SK-N-SH treated with all-trans-retinoic acid at 6 μM for 48 hours (cell line): ENCODE measurements around the gene ADAM19.

Experiments used
- ATAC-seq: fragments of 200-7000 bp; cut with Tn5 transposase; 3 replicates; pipeline ENCODE4 v1.9.1; 2020; ENCODE audit warnings: mild to moderate bottlenecking, moderate library complexity
- ARNTL ChIP-seq: fragments of 450-650 bp; formaldehyde crosslinking; IDR thresholded peaks from 2 replicates; pipeline ENCODE4 v1.5.0; 2020; ENCODE audit warnings: low read depth, mild to moderate bottlenecking, moderate library complexity, borderline replicate concordance
- CSDC2 ChIP-seq: fragments of 250-450 bp; sonication (Bioruptor Pico); IDR thresholded peaks from 2 replicates; pipeline ENCODE4 v1.5.0; 2020; ENCODE audit warnings: mild to moderate bottlenecking, moderate library complexity
- ESRRG ChIP-seq: fragments of 250-450 bp; sonication (Bioruptor Pico); IDR thresholded peaks from 2 replicates; pipeline ENCODE4 v1.6.1; 2021; ENCODE audit warnings: mild to moderate bottlenecking
- GLIS3 ChIP-seq: fragments of 250-450 bp; sonication (Bioruptor Pico); IDR thresholded peaks from 2 replicates; pipeline ENCODE4 v1.5.0; 2020; ENCODE audit warnings: mild to moderate bottlenecking, moderate library complexity
- ISL1 ChIP-seq: fragments of 250-450 bp; sonication (Bioruptor Pico); IDR thresholded peaks from 2 replicates; pipeline ENCODE4 v2.1.2; 2022; ENCODE audit warnings: mild to moderate bottlenecking, moderate library complexity
- OSR1 ChIP-seq: fragments of 250-450 bp; sonication (Bioruptor Pico); IDR thresholded peaks from 2 replicates; pipeline ENCODE4 v1.8.0; 2022; ENCODE audit warnings: moderate library complexity, mild to moderate bottlenecking, inconsistent platforms
- PPARA ChIP-seq: fragments of 250-450 bp; sonication (Bioruptor Pico); IDR thresholded peaks from 2 replicates; pipeline ENCODE4 v1.5.0; 2020; ENCODE audit warnings: mild to moderate bottlenecking, borderline replicate concordance
- RARB ChIP-seq: fragments of 250-450 bp; sonication (Bioruptor Pico); IDR thresholded peaks from 2 replicates; pipeline ENCODE4 v1.8.0; 2021; ENCODE audit warnings: mild to moderate bottlenecking, moderate library complexity
- SNAI2 ChIP-seq: fragments of 250-450 bp; sonication (Bioruptor Pico); IDR thresholded peaks from 2 replicates; pipeline ENCODE4 v1.5.0; 2020; ENCODE audit warnings: mild to moderate bottlenecking, moderate library complexity
- TCF4 ChIP-seq: fragments of 250-450 bp; sonication (Bioruptor Pico); IDR thresholded peaks from 2 replicates; pipeline ENCODE4 v1.8.0; 2021; ENCODE audit warnings: mild to moderate bottlenecking, moderate library complexity, borderline replicate concordance
- TOX ChIP-seq: fragments of 250-450 bp; sonication (Bioruptor Pico); IDR thresholded peaks from 2 replicates; pipeline ENCODE4 v1.8.0; 2021; ENCODE audit warnings: mild to moderate bottlenecking, moderate library complexity, borderline replicate concordance
- ZC3H10 ChIP-seq: fragments of 250-450 bp; sonication (Bioruptor Pico); IDR thresholded peaks from 2 replicates; pipeline ENCODE4 v1.5.1; 2021; ENCODE audit warnings: mild to moderate bottlenecking, moderate library complexity
- ZFP30 ChIP-seq: fragments of 450-650 bp; formaldehyde crosslinking; IDR thresholded peaks from 2 replicates; pipeline ENCODE4 v1.5.0; 2022; ENCODE audit warnings: mild to moderate bottlenecking, moderate library complexity
- ZNF565 ChIP-seq: fragments of 450-650 bp; formaldehyde crosslinking; conservative IDR thresholded peaks from 2 replicates; pipeline ENCODE4 v1.5.0; 2020; ENCODE audit warnings: low read depth, mild to moderate bottlenecking, moderate library complexity
- ZNF70 ChIP-seq: fragments of 450-650 bp; formaldehyde crosslinking; IDR thresholded peaks from 2 replicates; pipeline ENCODE4 v1.5.0; 2020; ENCODE audit warnings: mild to moderate bottlenecking, moderate library complexity
- ZNF8 ChIP-seq: fragments of 450-650 bp; formaldehyde crosslinking; IDR thresholded peaks from 2 replicates; pipeline ENCODE4 v1.5.0; 2020; ENCODE audit warnings: mild to moderate bottlenecking, moderate library complexity
- TF ChIP-seq, protein P1 (sequence below): fragments of 250-450 bp; sonication (Bioruptor Pico); IDR thresholded peaks from 2 replicates; pipeline ENCODE4 v1.5.0; 2020; ENCODE audit warnings: mild to moderate bottlenecking, moderate library complexity
- TF ChIP-seq, protein P2 (sequence below): fragments of 250-450 bp; sonication (Bioruptor Pico); IDR thresholded peaks from 2 replicates; pipeline ENCODE4 v1.8.0; 2021; ENCODE audit warnings: low read depth, mild to moderate bottlenecking, moderate library complexity, borderline replicate concordance
- TF ChIP-seq, protein P3 (sequence below): fragments of 250-450 bp; sonication (Bioruptor Pico); IDR thresholded peaks from 2 replicates; pipeline ENCODE4 v1.5.1; 2021; ENCODE audit warnings: mild to moderate bottlenecking, moderate library complexity
- TF ChIP-seq, protein P4 (sequence below): fragments of 250-450 bp; sonication (Bioruptor Pico); IDR thresholded peaks from 2 replicates; pipeline ENCODE4 v1.8.0; 2020; ENCODE audit warnings: mild to moderate bottlenecking, moderate library complexity, borderline replicate concordance

Gene ADAM19

DNA sequence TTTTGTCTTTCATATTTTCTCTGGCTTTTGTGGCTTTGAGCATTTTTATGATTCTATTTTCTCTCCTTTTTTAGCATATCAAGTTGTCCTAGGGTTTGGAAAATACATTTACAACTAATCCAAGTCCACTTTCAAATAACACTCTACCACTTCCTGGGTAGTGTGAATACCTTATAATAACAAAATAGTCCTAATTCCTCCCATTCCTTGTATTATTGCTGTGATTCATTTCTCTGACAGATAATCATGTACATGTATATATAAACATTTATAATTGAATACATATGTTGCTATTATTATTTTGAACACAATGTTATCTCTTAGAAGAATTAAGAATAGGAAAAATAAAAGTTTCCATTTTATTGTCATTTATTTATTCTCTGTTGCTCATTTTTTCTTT, 14.9 kb upstream of the ADAM19 start:
- TF ChIP-seq TCF4 (CRISPR knock-in tag) (no peak), GLIS3 (CRISPR knock-in tag) (no peak), PPARA (CRISPR knock-in tag) (no peak), ZFP30 (CRISPR knock-in tag) (no peak), ZNF70 (no peak), ESRRG (CRISPR knock-in tag) (no peak), ZC3H10 (CRISPR knock-in tag) (no peak)
- TF ChIP-seq, protein P1, sequence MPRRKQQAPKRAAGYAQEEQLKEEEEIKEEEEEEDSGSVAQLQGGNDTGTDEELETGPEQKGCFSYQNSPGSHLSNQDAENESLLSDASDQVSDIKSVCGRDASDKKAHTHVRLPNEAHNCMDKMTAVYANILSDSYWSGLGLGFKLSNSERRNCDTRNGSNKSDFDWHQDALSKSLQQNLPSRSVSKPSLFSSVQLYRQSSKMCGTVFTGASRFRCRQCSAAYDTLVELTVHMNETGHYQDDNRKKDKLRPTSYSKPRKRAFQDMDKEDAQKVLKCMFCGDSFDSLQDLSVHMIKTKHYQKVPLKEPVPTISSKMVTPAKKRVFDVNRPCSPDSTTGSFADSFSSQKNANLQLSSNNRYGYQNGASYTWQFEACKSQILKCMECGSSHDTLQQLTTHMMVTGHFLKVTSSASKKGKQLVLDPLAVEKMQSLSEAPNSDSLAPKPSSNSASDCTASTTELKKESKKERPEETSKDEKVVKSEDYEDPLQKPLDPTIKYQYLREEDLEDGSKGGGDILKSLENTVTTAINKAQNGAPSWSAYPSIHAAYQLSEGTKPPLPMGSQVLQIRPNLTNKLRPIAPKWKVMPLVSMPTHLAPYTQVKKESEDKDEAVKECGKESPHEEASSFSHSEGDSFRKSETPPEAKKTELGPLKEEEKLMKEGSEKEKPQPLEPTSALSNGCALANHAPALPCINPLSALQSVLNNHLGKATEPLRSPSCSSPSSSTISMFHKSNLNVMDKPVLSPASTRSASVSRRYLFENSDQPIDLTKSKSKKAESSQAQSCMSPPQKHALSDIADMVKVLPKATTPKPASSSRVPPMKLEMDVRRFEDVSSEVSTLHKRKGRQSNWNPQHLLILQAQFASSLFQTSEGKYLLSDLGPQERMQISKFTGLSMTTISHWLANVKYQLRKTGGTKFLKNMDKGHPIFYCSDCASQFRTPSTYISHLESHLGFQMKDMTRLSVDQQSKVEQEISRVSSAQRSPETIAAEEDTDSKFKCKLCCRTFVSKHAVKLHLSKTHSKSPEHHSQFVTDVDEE (CRISPR knock-in tag): no peak
- ATAC-seq: no peak

DNA sequence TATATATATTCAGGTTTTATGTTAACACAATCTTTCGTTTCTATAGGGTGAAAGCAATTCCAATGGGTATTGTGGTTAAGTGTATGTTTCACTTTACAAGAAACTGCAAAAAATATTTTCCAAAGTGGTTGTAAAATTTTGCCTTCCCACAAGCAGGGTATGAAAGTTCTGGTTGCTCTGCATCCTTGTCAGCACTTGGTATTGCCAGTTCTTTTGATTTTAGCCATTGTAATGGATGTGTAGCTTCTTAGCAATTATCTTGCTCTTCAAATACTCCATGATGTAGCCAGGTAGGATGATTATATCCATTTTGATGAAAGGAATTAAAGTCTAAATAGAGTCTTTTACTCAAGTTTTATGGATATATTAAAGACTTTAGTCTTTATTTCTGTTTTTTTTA, 9.1 kb upstream of the ADAM19 start:
- no peak for ATAC-seq
- TF ChIP-seq, protein P2, sequence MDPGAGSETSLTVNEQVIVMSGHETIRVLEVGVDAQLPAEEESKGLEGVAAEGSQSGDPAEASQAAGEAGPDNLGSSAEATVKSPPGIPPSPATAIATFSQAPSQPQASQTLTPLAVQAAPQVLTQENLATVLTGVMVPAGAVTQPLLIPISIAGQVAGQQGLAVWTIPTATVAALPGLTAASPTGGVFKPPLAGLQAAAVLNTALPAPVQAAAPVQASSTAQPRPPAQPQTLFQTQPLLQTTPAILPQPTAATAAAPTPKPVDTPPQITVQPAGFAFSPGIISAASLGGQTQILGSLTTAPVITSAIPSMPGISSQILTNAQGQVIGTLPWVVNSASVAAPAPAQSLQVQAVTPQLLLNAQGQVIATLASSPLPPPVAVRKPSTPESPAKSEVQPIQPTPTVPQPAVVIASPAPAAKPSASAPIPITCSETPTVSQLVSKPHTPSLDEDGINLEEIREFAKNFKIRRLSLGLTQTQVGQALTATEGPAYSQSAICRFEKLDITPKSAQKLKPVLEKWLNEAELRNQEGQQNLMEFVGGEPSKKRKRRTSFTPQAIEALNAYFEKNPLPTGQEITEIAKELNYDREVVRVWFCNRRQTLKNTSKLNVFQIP: no peak
- TF ChIP-seq ZNF8 (CRISPR knock-in tag) (no peak), ISL1 (CRISPR knock-in tag) (no peak), ZFP30 (CRISPR knock-in tag) (no peak), ARNTL (no peak), ZNF565 (no peak), CSDC2 (no peak), TOX (CRISPR knock-in tag) (no peak), OSR1 (CRISPR knock-in tag) (no peak), TCF4 (CRISPR knock-in tag) (no peak), SNAI2 (CRISPR knock-in tag) (no peak), ZC3H10 (CRISPR knock-in tag) (no peak)
- TF ChIP-seq, protein P3, sequence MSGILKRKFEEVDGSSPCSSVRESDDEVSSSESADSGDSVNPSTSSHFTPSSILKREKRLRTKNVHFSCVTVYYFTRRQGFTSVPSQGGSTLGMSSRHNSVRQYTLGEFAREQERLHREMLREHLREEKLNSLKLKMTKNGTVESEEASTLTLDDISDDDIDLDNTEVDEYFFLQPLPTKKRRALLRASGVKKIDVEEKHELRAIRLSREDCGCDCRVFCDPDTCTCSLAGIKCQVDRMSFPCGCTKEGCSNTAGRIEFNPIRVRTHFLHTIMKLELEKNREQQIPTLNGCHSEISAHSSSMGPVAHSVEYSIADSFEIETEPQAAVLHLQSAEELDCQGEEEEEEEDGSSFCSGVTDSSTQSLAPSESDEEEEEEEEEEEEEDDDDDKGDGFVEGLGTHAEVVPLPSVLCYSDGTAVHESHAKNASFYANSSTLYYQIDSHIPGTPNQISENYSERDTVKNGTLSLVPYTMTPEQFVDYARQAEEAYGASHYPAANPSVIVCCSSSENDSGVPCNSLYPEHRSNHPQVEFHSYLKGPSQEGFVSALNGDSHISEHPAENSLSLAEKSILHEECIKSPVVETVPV (CRISPR knock-in tag): no peak
- TF ChIP-seq, protein P4, sequence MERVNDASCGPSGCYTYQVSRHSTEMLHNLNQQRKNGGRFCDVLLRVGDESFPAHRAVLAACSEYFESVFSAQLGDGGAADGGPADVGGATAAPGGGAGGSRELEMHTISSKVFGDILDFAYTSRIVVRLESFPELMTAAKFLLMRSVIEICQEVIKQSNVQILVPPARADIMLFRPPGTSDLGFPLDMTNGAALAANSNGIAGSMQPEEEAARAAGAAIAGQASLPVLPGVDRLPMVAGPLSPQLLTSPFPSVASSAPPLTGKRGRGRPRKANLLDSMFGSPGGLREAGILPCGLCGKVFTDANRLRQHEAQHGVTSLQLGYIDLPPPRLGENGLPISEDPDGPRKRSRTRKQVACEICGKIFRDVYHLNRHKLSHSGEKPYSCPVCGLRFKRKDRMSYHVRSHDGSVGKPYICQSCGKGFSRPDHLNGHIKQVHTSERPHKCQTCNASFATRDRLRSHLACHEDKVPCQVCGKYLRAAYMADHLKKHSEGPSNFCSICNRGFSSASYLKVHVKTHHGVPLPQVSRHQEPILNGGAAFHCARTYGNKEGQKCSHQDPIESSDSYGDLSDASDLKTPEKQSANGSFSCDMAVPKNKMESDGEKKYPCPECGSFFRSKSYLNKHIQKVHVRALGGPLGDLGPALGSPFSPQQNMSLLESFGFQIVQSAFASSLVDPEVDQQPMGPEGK (CRISPR knock-in tag): no peak
- TF ChIP-seq, protein P1 (CRISPR knock-in tag): no peak

DNA sequence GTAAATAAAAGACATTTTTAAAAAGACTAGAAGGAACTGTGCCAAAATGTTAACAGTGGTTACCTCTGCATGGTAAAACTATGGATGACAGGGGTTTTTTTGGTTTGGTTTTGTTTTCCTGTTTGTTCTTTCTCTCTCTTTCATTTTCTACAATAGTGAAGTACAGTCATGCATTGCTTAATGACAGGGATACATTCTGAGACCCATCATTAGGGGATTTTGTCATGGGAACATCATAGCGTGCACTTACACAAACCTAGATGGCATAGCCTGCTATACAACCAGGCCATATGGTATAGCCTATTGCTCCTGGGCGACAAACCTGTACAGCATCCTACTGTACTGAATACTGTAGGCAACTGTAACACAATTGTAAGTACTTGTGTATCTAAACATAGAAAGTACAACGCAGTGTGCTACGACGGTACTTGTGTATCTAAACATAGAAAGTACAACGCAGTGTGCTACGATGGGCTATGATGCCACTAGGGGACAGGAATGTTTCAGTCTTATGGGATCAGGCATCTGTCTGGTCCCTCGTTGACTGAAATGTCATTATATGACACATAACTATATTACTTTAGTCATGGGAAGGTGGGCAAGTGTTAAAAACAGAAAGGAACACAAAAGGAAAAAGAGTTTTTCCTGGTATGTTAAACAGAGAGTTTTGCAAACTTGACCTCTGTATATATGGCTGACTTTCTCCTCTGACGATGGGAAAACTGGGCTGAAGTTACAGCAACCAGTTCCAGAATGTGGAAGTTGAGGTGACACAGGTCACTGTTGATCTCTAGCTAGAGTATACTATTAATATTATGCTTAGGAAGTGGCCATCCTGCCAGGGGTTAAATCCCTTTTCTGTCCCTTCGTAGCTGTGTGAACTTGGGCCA, 7.4 kb upstream of the ADAM19 start:
- no peak for TF ChIP-seq PPARA (CRISPR knock-in tag)
- TF ChIP-seq ZC3H10 (CRISPR knock-in tag): no peak
- no peak for TF ChIP-seq CSDC2
- TF ChIP-seq TOX (CRISPR knock-in tag): no peak
- no peak for TF ChIP-seq RARB (CRISPR knock-in tag)
- TF ChIP-seq GLIS3 (CRISPR knock-in tag): no peak
- no peak for TF ChIP-seq ESRRG (CRISPR knock-in tag)
- no peak for TF ChIP-seq TCF4 (CRISPR knock-in tag)
- ATAC-seq: no peak
